HEK293 (cell line): ENCODE measurements around the gene PDP2.

Experiments used
- CTCF ChIA-PET: fragments of 350-600 bp; formaldehyde crosslinking; extraction: SDS; loops from one replicate; lab custom pipeline; 2021; ENCODE audit warnings: antibody characterized with exemption; lab: Yijun Ruan, JAX
- POLR2A ChIA-PET: fragments of 300-600 bp; formaldehyde crosslinking; extraction: SDS; loops from one replicate; lab custom pipeline; 2020; ENCODE audit warnings: antibody characterized with exemption, inconsistent platforms; lab: Yijun Ruan, JAX
- H3K27ac ChIP-seq: fragments of 200-500 bp; sonication (Bioruptor generic); 2 replicates; pipeline ENCODE4 v1.5.1; 2014; ENCODE audit warnings: low read depth, low read length, control low read depth, inconsistent platforms; ENCODE audit errors: extremely low read depth
- H3K36me3 ChIP-seq, 2 experiments: fragments of 200-500 bp in 1 of 2; sonication (Bioruptor generic) in 1 of 2; 1 replicate in 1 of 2; 2 replicates in 1 of 2; pipeline ENCODE4 v1.5.1; 2014 to 2017; ENCODE audit warnings: inconsistent platforms in 2 of 2, low read length in 2 of 2; ENCODE audit not compliant: control insufficient read depth in 2 of 2, insufficient read depth in 1 of 2
- H3K4me1 ChIP-seq: fragments of 200-500 bp; sonication (Bioruptor generic); 2 replicates; pipeline ENCODE4 v1.5.1; 2014; ENCODE audit warnings: mild to moderate bottlenecking, low read length, inconsistent platforms; ENCODE audit not compliant: control insufficient read depth, insufficient read depth
- H3K4me3 ChIP-seq: 2 replicates; pipeline ENCODE4 v1.5.1; 2011; ENCODE audit warnings: low read depth, mild to moderate bottlenecking, control low read depth, low read length, moderate library complexity
- H3K9me3 ChIP-seq: fragments of 200-500 bp; sonication (Bioruptor generic); 2 replicates; pipeline ENCODE4 v1.5.1; 2014; ENCODE audit warnings: low read depth, low read length, inconsistent platforms; ENCODE audit not compliant: control insufficient read depth, insufficient read depth
- BCL11B ChIP-seq: fragments of 450-650 bp; formaldehyde crosslinking; IDR thresholded peaks from 2 replicates; pipeline ENCODE4 v1.5.1; 2016; ENCODE audit warnings: low read depth, missing biosample characterization, missing genetic modification characterization
- EGR2 ChIP-seq: fragments of 450-650 bp; formaldehyde crosslinking; IDR thresholded peaks from 2 replicates; pipeline ENCODE4 v1.5.1; 2016; ENCODE audit warnings: low read depth, missing biosample characterization, missing genetic modification characterization
- GFI1B ChIP-seq: fragments of 450-650 bp; formaldehyde crosslinking; IDR thresholded peaks from 2 replicates; pipeline ENCODE4 v1.5.1; 2016; ENCODE audit warnings: missing biosample characterization, missing genetic modification characterization
- GLIS2 ChIP-seq: fragments of 450-650 bp; formaldehyde crosslinking; IDR thresholded peaks from 2 replicates; pipeline ENCODE4 v1.5.1; 2016; ENCODE audit warnings: missing biosample characterization, missing genetic modification characterization
- HOXD13 ChIP-seq: sonication (generic); formaldehyde crosslinking; IDR thresholded peaks from 2 replicates; pipeline ENCODE4 v1.8.0; 2022; ENCODE audit warnings: missing genetic modification reagents, borderline replicate concordance
- KLF8 ChIP-seq: fragments of 450-650 bp; formaldehyde crosslinking; IDR thresholded peaks from 2 replicates; pipeline ENCODE4 v1.5.1; 2016; ENCODE audit warnings: missing biosample characterization, missing genetic modification characterization
- OSR2 ChIP-seq: fragments of 450-650 bp; formaldehyde crosslinking; IDR thresholded peaks from 2 replicates; pipeline ENCODE4 v1.5.1; 2016; ENCODE audit warnings: missing biosample characterization, missing genetic modification characterization
- TSHZ1 ChIP-seq: fragments of 450-650 bp; formaldehyde crosslinking; IDR thresholded peaks from 2 replicates; pipeline ENCODE4 v1.5.1; 2016; ENCODE audit warnings: missing biosample characterization, missing genetic modification characterization, borderline replicate concordance
- ZBTB10 ChIP-seq: fragments of 450-650 bp; formaldehyde crosslinking; IDR thresholded peaks from 2 replicates; pipeline ENCODE4 v1.5.1; 2016; ENCODE audit warnings: missing biosample characterization, missing genetic modification characterization
- ZBTB17 ChIP-seq: fragments of 450-650 bp; formaldehyde crosslinking; IDR thresholded peaks from 2 replicates; pipeline ENCODE4 v1.5.1; 2016; ENCODE audit warnings: missing biosample characterization, missing genetic modification characterization
- ZNF133 ChIP-seq: fragments of 450-650 bp; formaldehyde crosslinking; IDR thresholded peaks from 2 replicates; pipeline ENCODE4 v1.5.1; 2016; ENCODE audit warnings: missing biosample characterization, missing genetic modification characterization
- ZNF274 ChIP-seq, 2 experiments: fragments of 200-500 bp in 1 of 2; fragments of 450-650 bp in 1 of 2; sonication (Bioruptor generic) in 1 of 2; formaldehyde crosslinking in 1 of 2; IDR thresholded peaks; 2 replicates each; pipeline versions ENCODE4 v1.5.1 to v1.6.1; 2014 to 2016; ENCODE audit warnings: borderline replicate concordance in 1 of 2, inconsistent platforms in 1 of 2, low read length in 1 of 2, missing biosample characterization in 1 of 2, missing genetic modification characterization in 1 of 2
- ZNF292 ChIP-seq: fragments of 450-650 bp; formaldehyde crosslinking; IDR thresholded peaks from 2 replicates; pipeline ENCODE4 v1.5.1; 2016; ENCODE audit warnings: low read depth, missing biosample characterization, missing genetic modification characterization, borderline replicate concordance
- ZNF354C ChIP-seq: fragments of 450-650 bp; formaldehyde crosslinking; IDR thresholded peaks from 2 replicates; pipeline ENCODE4 v1.5.1; 2016; ENCODE audit warnings: missing biosample characterization, missing genetic modification characterization, low read depth, borderline replicate concordance
- ZNF362 ChIP-seq: fragments of 450-650 bp; formaldehyde crosslinking; IDR thresholded peaks from 2 replicates; pipeline ENCODE4 v1.5.1; 2016; ENCODE audit warnings: missing biosample characterization, missing genetic modification characterization
- ZNF530 ChIP-seq: fragments of 450-650 bp; formaldehyde crosslinking; IDR thresholded peaks from 2 replicates; pipeline ENCODE4 v1.5.1; 2016; ENCODE audit warnings: low read depth, missing biosample characterization, missing genetic modification characterization
- ZNF571 ChIP-seq: fragments of 450-650 bp; formaldehyde crosslinking; IDR thresholded peaks from 2 replicates; pipeline ENCODE4 v1.5.0; 2017; ENCODE audit warnings: missing biosample characterization, missing genetic modification characterization
- ZNF626 ChIP-seq: fragments of 450-650 bp; sonication (Bioruptor Pico); formaldehyde crosslinking; IDR thresholded peaks from 2 replicates; pipeline ENCODE4 v1.5.1; 2018; ENCODE audit warnings: missing biosample characterization, missing genetic modification characterization, inconsistent platforms

PDP2 gene

GRCh38 chr16:66889622-66890021 lies 9.3 kb downstream of the PDP2 start:
- H3K27ac ChIP-seq, result no peak overlapping the region
- H3K9me3 ChIP-seq, result no peaks in the 10 kb centered on the region
- H3K36me3 ChIP-seq, result peaks cover 9 to 33% of the 10 kb centered on the region in 2 experiments; a peak in 2 of 3 replicates
- H3K4me3 ChIP-seq, result no peak overlapping the region
- TF ChIP-seq ZBTB17 (no peak), ZNF362 (peak; percentile 88)
- ChIA-PET CTCF (interaction anchor here (0.6 to 1.7 kb wide), 7 partner anchors 9 to 266 kb away, joined by 3 to 14 read pairs (median 4); partner anchors contain the start of genes CDH16, CES3 and PDP2), POLR2A (interaction anchor here (0.6 to 0.7 kb wide), 2 partner anchors 9 to 21 kb away, joined by 3 read pairs; partner anchors contain the start of gene PDP2)
- peaks cover 8% of the 10 kb centered on the region for H3K4me1 ChIP-seq

- POLR2A ChIA-PET, result interaction anchor here (0.6 kb wide), 1 partner anchor 41 kb away, joined by 6 read pairs; no protein-coding TSS in a partner anchor
- CTCF ChIA-PET, result interaction anchor here (0.6 to 17.9 kb wide), 11 partner anchors 9 to 264 kb away, joined by 3 to 268 read pairs (median 5); partner anchors contain the start of genes CDH16, CES3, NAE1 and PDP2
- no peak overlapping the region for H3K27ac ChIP-seq
- no peak overlapping the region for H3K4me3 ChIP-seq
- TF ChIP-seq ZNF133 (tag by site-specific recombination) (no peak), GFI1B (tag by site-specific recombination) (no peak), GLIS2 (no peak), EGR2 (tag by site-specific recombination) (no peak), ZNF626 (tag by site-specific recombination) (no peak), ZNF571 (tag by site-specific recombination) (no peak), BCL11B (no peak), ZNF274 (IDR thresholded peaks at IDR 0.05; ENCODE audit: low read length) (no peak), ZNF274 (tag by site-specific recombination; IDR thresholded peaks at IDR 0.05; ENCODE audit: borderline replicate concordance) (no peak), ZBTB10 (tag by site-specific recombination) (no peak), HOXD13 (CRISPR knock-in tag) (no peak), ZNF530 (no peak), OSR2 (tag by site-specific recombination) (no peak), ZNF354C (no peak), ZNF292 (tag by site-specific recombination) (no peak), KLF8 (no peak), TSHZ1 (no peak)
- peaks cover 8% of the 10 kb centered on the region for H3K4me1 ChIP-seq
- H3K36me3 ChIP-seq, result peaks cover 9 to 21% of the 10 kb centered on the region in 2 experiments; a peak in 2 of 3 replicates
- no peaks in the 10 kb centered on the region for H3K9me3 ChIP-seq
These were observed 10.5 kb downstream of the PDP2 start for GRCh38 chr16:66890799-66891198.
